SK-N-SH (cell line): ENCODE data around the gene P2RY1. TPM values are rescaled to one million over a fixed set of nuclear protein-coding genes. Genes with fewer than 3 reads are reported as not detected.

Experiments used
- CTCF ChIA-PET: fragments of 300-600, 350-600 bp; formaldehyde crosslinking; extraction: SDS; loops from one replicate; lab custom pipeline; 2021; lab: Yijun Ruan, JAX
- POLR2A ChIA-PET: fragments of 350-600 bp; sonication (Branson Sonifier 250); formaldehyde crosslinking; extraction: SDS; loops from one replicate; lab custom pipeline; 2020; ENCODE audit warnings: antibody characterized with exemption, inconsistent platforms; lab: Yijun Ruan, JAX
- DNase-seq: peaks from one replicate; pipeline ENCODE4 v3.0.0; 2012
- H2AFZ ChIP-seq: fragments of 200-600 bp; sonication (generic); 2 replicates; pipeline ENCODE4 v1.8.1; 2016; ENCODE audit warnings: antibody characterized with exemption, mild to moderate bottlenecking, low read depth
- H3F3A ChIP-seq: fragments of 200-600 bp; sonication (generic); replicated peaks from 2 replicates; pipeline ENCODE3; 2016; ENCODE audit warnings: antibody characterized with exemption, mild to moderate bottlenecking; ENCODE audit not compliant: insufficient read depth
- H3K27ac ChIP-seq, 2 experiments: fragments of 200-500 bp in 1 of 2; fragments of 200-600 bp in 1 of 2; sonication (Bioruptor generic) in 1 of 2; sonication (generic), shearing (Covaris generic) in 1 of 2; 2 replicates each; pipeline versions ENCODE4 v1.5.1 to v1.6.1; 2014 to 2016; ENCODE audit warnings: low read depth in 2 of 2, inconsistent platforms in 1 of 2, low read length in 1 of 2, mild to moderate bottlenecking in 1 of 2, mixed read lengths in 1 of 2
- H3K27me3 ChIP-seq: fragments of 200-600 bp; sonication (generic), shearing (Covaris generic); 2 replicates; pipeline ENCODE4 v1.6.1; 2016; ENCODE audit warnings: mixed run types; ENCODE audit not compliant: insufficient read depth
- H3K36me3 ChIP-seq, 2 experiments: fragments of 200-500 bp in 1 of 2; fragments of 200-600 bp in 1 of 2; sonication (Bioruptor generic) in 1 of 2; sonication (generic) in 1 of 2; replicated peaks in 1 of 2; 2 replicates each; pipeline versions ENCODE3 to v1.5.1; 2014 to 2016; ENCODE audit warnings: low read length in 1 of 2, mild to moderate bottlenecking in 1 of 2; ENCODE audit not compliant: insufficient read depth in 2 of 2, control insufficient read depth in 1 of 2
- H3K4me1 ChIP-seq, 2 experiments: fragments of 200-500 bp in 1 of 2; fragments of 200-600 bp in 1 of 2; sonication (Bioruptor generic) in 1 of 2; sonication (generic), shearing (Covaris generic) in 1 of 2; 2 replicates each; pipeline versions ENCODE4 v1.5.1 to v1.6.1; 2014 to 2016; ENCODE audit warnings: low read depth in 1 of 2, low read length in 1 of 2, mixed run types in 1 of 2; ENCODE audit not compliant: insufficient read depth in 2 of 2, control insufficient read depth in 1 of 2
- H3K4me2 ChIP-seq: fragments of 200-600 bp; sonication (generic), shearing (Covaris generic); 2 replicates; pipeline ENCODE4 v1.6.1; 2017; ENCODE audit warnings: mixed run types
- H3K4me3 ChIP-seq, 2 experiments: fragments of 200-500 bp in 1 of 2; fragments of 200-600 bp in 1 of 2; sonication (Bioruptor generic) in 1 of 2; sonication (generic), shearing (Covaris generic) in 1 of 2; 2 replicates each; pipeline versions ENCODE4 v1.5.1 to v1.8.1; 2014 to 2016; ENCODE audit warnings: low read depth in 2 of 2, inconsistent platforms in 1 of 2, low read length in 1 of 2, mild to moderate bottlenecking in 1 of 2, mixed read lengths in 1 of 2, moderate library complexity in 1 of 2
- H3K79me2 ChIP-seq: fragments of 200-600 bp; sonication (generic); 2 replicates; pipeline ENCODE4 v1.8.1; 2017; ENCODE audit warnings: mild to moderate bottlenecking; ENCODE audit not compliant: insufficient read depth
- H3K9ac ChIP-seq: fragments of 200-600 bp; sonication (generic); 2 replicates; pipeline ENCODE4 v1.6.1; 2017; ENCODE audit warnings: mixed run types
- H3K9me2 ChIP-seq: fragments of 200-600 bp; sonication (generic); 2 replicates; pipeline ENCODE4 v1.6.1; 2017; ENCODE audit warnings: mixed run types
- H3K9me3 ChIP-seq: fragments of 200-600 bp; sonication (generic); 2 replicates; pipeline ENCODE4 v1.6.1; 2017; ENCODE audit warnings: mixed run types, mild to moderate bottlenecking, moderate library complexity
- H4K20me1 ChIP-seq: fragments of 200-600 bp; sonication (generic); 2 replicates; pipeline ENCODE4 v1.6.1; 2017; ENCODE audit warnings: mild to moderate bottlenecking, mixed run types; ENCODE audit not compliant: insufficient read depth
- CTCF ChIP-seq: fragments of 200-600 bp; sonication (generic); IDR thresholded peaks from 2 replicates; pipeline ENCODE4 v1.6.1; 2017; ENCODE audit warnings: antibody characterized with exemption, mild to moderate bottlenecking, moderate library complexity
- FOSL2 ChIP-seq: IDR thresholded peaks from 2 replicates; pipeline ENCODE4 v1.4.0; 2012; ENCODE audit warnings: low read depth, mild to moderate bottlenecking, moderate library complexity, borderline replicate concordance
- MEF2A ChIP-seq: IDR thresholded peaks from 2 replicates; pipeline ENCODE4 v1.4.0; 2012; ENCODE audit warnings: low read depth, borderline replicate concordance
- MXI1 ChIP-seq: IDR thresholded peaks from 2 replicates; pipeline ENCODE4 v1.6.1; 2012; ENCODE audit warnings: mild to moderate bottlenecking, low read depth, low read length, improper control_type of control experiment
- NFIC ChIP-seq: IDR thresholded peaks from 2 replicates; pipeline ENCODE4 v1.4.0; 2012; ENCODE audit warnings: borderline replicate concordance
- RFX5 ChIP-seq: IDR thresholded peaks from 2 replicates; pipeline ENCODE4 v1.6.1; 2012; ENCODE audit warnings: mild to moderate bottlenecking, improper control_type of control experiment, low read length
- SIN3A ChIP-seq: IDR thresholded peaks from 2 replicates; pipeline ENCODE4 v1.6.1; 2012; ENCODE audit warnings: low read depth, mild to moderate bottlenecking, low read length, moderate library complexity, borderline replicate concordance
- TAF1 ChIP-seq: IDR thresholded peaks from 2 replicates; pipeline ENCODE4 v1.6.1; 2012; ENCODE audit warnings: low read depth, mild to moderate bottlenecking, low read length, moderate library complexity, borderline replicate concordance
- TCF12 ChIP-seq: IDR thresholded peaks from 2 replicates; pipeline ENCODE4 v1.4.0; 2012
- WGBS: methylation state at CpG from one replicate; pipeline ENCODE4 v1.1.6; 2017; ENCODE audit warnings: low lambda C conversion rate; 5-methylcytosine and 5-hydroxymethylcytosine counted together
- polyA plus RNA-seq, 3 experiments: library from polyadenylated mRNA; depleted of rRNA; stranded (reverse); fragments of >200 nt; gene quantifications; 2 replicates each; pipeline ENCODE4 v1.2.3, GENCODE V29; 2012
- small RNA-seq, 7 experiments: library from RNA; depleted of rRNA; stranded (forward); fragments of <200 nt; gene quantifications; one replicate each; pipeline ENCODE3, GENCODE V24; 2012

Gene P2RY1
- polyA plus RNA-seq, 1 of the 3 experiments (the other 2 are of a cell fraction): not detected

GRCh38 chr3:152885076-152885475 is 50.1 kb downstream of the P2RY1 start:
- Histone ChIP-seq H3K9me2 (no peaks in the 10 kb centered on the region), H4K20me1 (no peaks in the 10 kb centered on the region), H3K4me3 (no peak overlapping the region), H2AFZ (no peak overlapping the region), H3K9ac (no peak overlapping the region), H3K9me3 (no peaks in the 10 kb centered on the region), H3K27me3 (no peaks in the 10 kb centered on the region; the same call in 1 of the 2 replicates), H3K27ac (no peak overlapping the region), H3K79me2 (no peaks in the 10 kb centered on the region), H3K4me2 (no peak overlapping the region), H3K36me3 (no peaks in the 10 kb centered on the region), H3F3A (no peaks in the 10 kb centered on the region), H3K4me1 (no peaks in the 10 kb centered on the region)
- ChIA-PET POLR2A (no interaction called here), CTCF (no interaction called here)
- WGBS: 0% methylated on average over 1 of the region's 1 CpG
- DNase-seq: no peak
- TF ChIP-seq RFX5 (no peak), TAF1 (no peak), MXI1 (no peak), MEF2A (no peak), FOSL2 (no peak), TCF12 (no peak), NFIC (no peak), SIN3A (no peak), CTCF (no peak)

Small RNA genes lying within 50 kb of the gene (small RNA-seq; reads per million reads assigned to genes)
- 0 reads per million in 7 experiments for gene ATP5MGP5
